HL-60/S4 treated with retinoic acid at 250 ng/mL for 4 days and 3 days (cell line): Measurements from ENCODE around the gene MUC5AC.
"Not testable (repeated sequence)": the region's sequence is repeated elsewhere in the genome, so short reads cannot be mapped to it uniquely, and the experiment has no call there.

Experiments used
- in situ Hi-C: fragments of 300-500 bp; cut with MboI; formaldehyde crosslinking; loops from 2 replicates; pipeline ENCODE4 v1.7.0; 2022; ENCODE audit warnings: low sequenced_read_pairs

Gene MUC5AC

GRCh38 chr11:1160231-1161101 is 2.7 kb downstream of the MUC5AC start:
- in situ Hi-C loops: no loop called here

- in situ Hi-C loops: no loop called here
Measured at GRCh38 chr11:1161410-1162137, 3.8 kb downstream of the MUC5AC start.

- in situ Hi-C loops: no loop called here
Measured at GRCh38 chr11:1162138-1162475, 4.4 kb downstream of the MUC5AC start.

GRCh38 chr11:1162491-1163311 is 4.9 kb downstream of the MUC5AC start:
- in situ Hi-C loops: no loop called here

GRCh38 chr11:1163321-1163910 is 5.7 kb downstream of the MUC5AC start:
- in situ Hi-C loops: no loop called here

- in situ Hi-C loops: no loop called here
Measured at GRCh38 chr11:1163911-1164735, 6.4 kb downstream of the MUC5AC start.

- in situ Hi-C loops: not testable (repeated sequence)
Measured at GRCh38 chr11:1164779-1165255, 7.1 kb downstream of the MUC5AC start.

- in situ Hi-C loops: no loop called here
Measured at GRCh38 chr11:1165256-1166041, 7.7 kb downstream of the MUC5AC start.

- in situ Hi-C loops: no loop called here
Measured at GRCh38 chr11:1167256-1167655, 9.5 kb downstream of the MUC5AC start.

GRCh38 chr11:1167751-1168231 is 10.0 kb downstream of the MUC5AC start:
- in situ Hi-C loops: no loop called here

- in situ Hi-C loops: no loop called here
Measured at GRCh38 chr11:1168256-1168655, 10.5 kb downstream of the MUC5AC start.

- in situ Hi-C loops: no loop called here
Measured at GRCh38 chr11:1168721-1169161, 11.0 kb downstream of the MUC5AC start.

- in situ Hi-C loops: no loop called here
Measured at GRCh38 chr11:1171223-1171984, 13.7 kb downstream of the MUC5AC start.

GRCh38 chr11:1171985-1172728 is 14.4 kb downstream of the MUC5AC start:
- in situ Hi-C loops: no loop called here

- in situ Hi-C loops: no loop called here
Measured at GRCh38 chr11:1172729-1173117, 15.0 kb downstream of the MUC5AC start.

GRCh38 chr11:1173396-1173795 is 15.6 kb downstream of the MUC5AC start:
- in situ Hi-C loops: not testable (repeated sequence)
